Esophagus squamous epithelium (tissue), 4 donors: ENCODE results near the gene NBPF20.
"Not testable (repeated sequence)": the region's sequence is repeated elsewhere in the genome, so short reads cannot be mapped to it uniquely, and the experiment has no call there.

ENCODE experiments used
- CTCF ChIP-seq, 6 experiments: fragments of 450-650 bp in 4 of 6; fragments of 200-600 bp in 2 of 6; sonication (generic) in 2 of 6; IDR thresholded peaks; one replicate each; pipeline ENCODE4 v1.5.1; 2016 to 2019; ENCODE audit warnings: antibody characterized with exemption in 6 of 6, mild to moderate bottlenecking in 4 of 6, moderate library complexity in 4 of 6
- POLR2A ChIP-seq, 4 donors: fragments of 450-650 bp; IDR thresholded peaks; one replicate each; pipeline ENCODE4 v1.6.1; 2017; ENCODE audit warnings: antibody characterized with exemption in 4 of 4, mild to moderate bottlenecking in 4 of 4, moderate library complexity in 3 of 4

DNA sequence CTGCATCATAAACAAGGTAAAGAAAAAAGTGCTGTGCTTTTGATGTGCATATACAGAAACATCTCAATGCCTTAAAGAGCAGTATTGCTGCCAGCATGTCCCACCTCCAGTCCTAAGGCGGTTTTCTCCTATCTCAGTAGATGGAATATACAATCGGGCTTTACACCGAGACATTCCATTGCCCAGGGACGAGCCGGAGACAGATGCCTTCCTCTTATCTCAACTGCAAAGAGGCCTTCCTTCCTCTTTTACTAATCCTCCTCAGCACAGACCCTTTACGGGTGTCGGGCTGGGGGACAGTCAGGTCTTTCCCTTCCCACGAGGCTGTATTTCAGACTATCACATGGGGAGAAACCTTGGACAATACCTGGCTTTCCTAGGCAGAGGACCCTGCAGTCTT lies 10.3 kb downstream of the NBPF20 start:
- not testable (repeated sequence) for TF ChIP-seq CTCF, POLR2A (IDR thresholded peaks at IDR 0.05)
